Liver (tissue), 9 donors: ENCODE results near the gene ASPHD1. TPM values are rescaled to one million over a fixed set of nuclear protein-coding genes. Genes with fewer than 3 reads are reported as not detected.

Experiments
- DNase-seq: peaks from one replicate; pipeline ENCODE4 v3.0.0-alpha.2; 2017; ENCODE audit warnings: low spot score
- H3K27ac ChIP-seq, 2 donors: one replicate each; pipeline ENCODE4 v1.7.0; 2013; ENCODE audit warnings: inconsistent platforms in 2 of 2, low read length in 2 of 2, control low read depth in 1 of 2, low read depth in 1 of 2, mild to moderate bottlenecking in 1 of 2
- H3K27me3 ChIP-seq, 4 donors: one replicate each; pipeline versions ENCODE4 v1.6.1 to v1.7.0; 2013; ENCODE audit warnings: low read length in 3 of 4, inconsistent platforms in 1 of 4, mild to moderate bottlenecking in 1 of 4, moderate library complexity in 1 of 4; ENCODE audit not compliant: control insufficient read depth in 4 of 4, insufficient read depth in 4 of 4
- H3K36me3 ChIP-seq, 4 donors: one replicate each; pipeline versions ENCODE4 v1.6.1 to v1.7.0; 2013; ENCODE audit warnings: low read length in 3 of 4, mild to moderate bottlenecking in 3 of 4, low read depth in 1 of 4, moderate library complexity in 1 of 4; ENCODE audit not compliant: control insufficient read depth in 4 of 4, insufficient read depth in 3 of 4
- H3K4me1 ChIP-seq, 4 donors: one replicate each; pipeline versions ENCODE4 v1.6.1 to v1.7.0; 2013; ENCODE audit warnings: low read length in 3 of 4, mild to moderate bottlenecking in 3 of 4, moderate library complexity in 1 of 4; ENCODE audit not compliant: control insufficient read depth in 4 of 4, insufficient read depth in 4 of 4
- H3K4me3 ChIP-seq, 3 donors: one replicate each; pipeline versions ENCODE4 v1.6.1 to v1.7.0; 2013; ENCODE audit warnings: low read length in 3 of 3, control low read depth in 1 of 3, low read depth in 1 of 3, mild to moderate bottlenecking in 1 of 3
- H3K9ac ChIP-seq, 2 donors: one replicate each; pipeline ENCODE4 v1.7.0; 2013; ENCODE audit warnings: low read length in 2 of 2, mild to moderate bottlenecking in 2 of 2, moderate library complexity in 2 of 2, control low read depth in 1 of 2, low read depth in 1 of 2
- H3K9me3 ChIP-seq, 4 donors: one replicate each; pipeline versions ENCODE4 v1.6.1 to v1.7.0; 2013; ENCODE audit warnings: low read length in 3 of 4; ENCODE audit not compliant: control insufficient read depth in 4 of 4
- ATF3 ChIP-seq: IDR thresholded peaks from 2 replicates; pipeline ENCODE4 v1.6.1; 2016; ENCODE audit warnings: antibody characterized with exemption
- EGR1 ChIP-seq, 2 donors: IDR thresholded peaks; 2 replicates each; pipeline ENCODE4 v1.6.1; 2016 to 2018; ENCODE audit warnings: antibody characterized with exemption in 2 of 2, low read depth in 2 of 2
- FOXA1 ChIP-seq: IDR thresholded peaks from 2 replicates; pipeline ENCODE4 v1.6.1; 2016; ENCODE audit warnings: antibody characterized with exemption
- FOXA2 ChIP-seq: IDR thresholded peaks from 2 replicates; pipeline ENCODE4 v1.6.1; 2016; ENCODE audit warnings: antibody characterized with exemption
- GABPA ChIP-seq, 2 donors: IDR thresholded peaks in 1 of 2; conservative IDR thresholded peaks in 1 of 2; 2 replicates each; pipeline ENCODE4 v1.6.1; 2016; ENCODE audit warnings: antibody characterized with exemption in 2 of 2, mild to moderate bottlenecking in 1 of 2, moderate library complexity in 1 of 2
- HNF4A ChIP-seq, 2 donors: conservative IDR thresholded peaks; 2 replicates each; pipeline ENCODE4 v1.6.1; 2016; ENCODE audit warnings: antibody characterized with exemption in 2 of 2, mild to moderate bottlenecking in 2 of 2
- HNF4G ChIP-seq: IDR thresholded peaks from 2 replicates; pipeline ENCODE4 v1.6.1; 2016; ENCODE audit warnings: antibody characterized with exemption
- JUND ChIP-seq, 2 donors: IDR thresholded peaks; 2 replicates each; pipeline ENCODE4 v1.6.1; 2016; ENCODE audit warnings: antibody characterized with exemption in 2 of 2
- NR2F2 ChIP-seq: IDR thresholded peaks from 2 replicates; pipeline ENCODE4 v1.6.1; 2016; ENCODE audit warnings: antibody characterized with exemption
- RAD21 ChIP-seq, 2 donors: IDR thresholded peaks; 2 replicates each; pipeline ENCODE4 v1.6.1; 2016; ENCODE audit warnings: antibody characterized with exemption in 2 of 2, mild to moderate bottlenecking in 2 of 2
- RXRA ChIP-seq, 2 donors: IDR thresholded peaks; 2 replicates each; pipeline ENCODE4 v1.6.1; 2017 to 2018; ENCODE audit warnings: antibody characterized with exemption in 2 of 2, mild to moderate bottlenecking in 1 of 2
- SP1 ChIP-seq: IDR thresholded peaks from 2 replicates; pipeline ENCODE4 v1.6.1; 2018; ENCODE audit warnings: antibody characterized with exemption, mild to moderate bottlenecking
- TAF1 ChIP-seq: conservative IDR thresholded peaks from 2 replicates; pipeline ENCODE4 v1.6.1; 2016; ENCODE audit warnings: antibody characterized with exemption, mild to moderate bottlenecking
- YY1 ChIP-seq: IDR thresholded peaks from 2 replicates; pipeline ENCODE4 v1.6.1; 2016; ENCODE audit warnings: antibody characterized with exemption, mild to moderate bottlenecking
- ZBTB33 ChIP-seq: IDR thresholded peaks from 2 replicates; pipeline ENCODE4 v1.6.1; 2016; ENCODE audit warnings: antibody characterized with exemption
- WGBS: extraction: QIAGEN DNeasy Blood & Tissue Kit; methylation state at CpG from one replicate; pipeline ENCODE4 v1.1.7; 2013; 5-methylcytosine and 5-hydroxymethylcytosine counted together
- polyA plus RNA-seq, 2 donors: library from polyadenylated mRNA; stranded (reverse) in 1 of 2; unstranded in 1 of 2; fragments of 200-250 nt in 1 of 2; fragments of >200 nt in 1 of 2; fragmentation: Nextera tagmentation in 1 of 2; extraction: Ambion mirVana in 1 of 2; gene quantifications; one replicate each; pipeline versions ENCODE4 v1.2.1 to v1.2.3, GENCODE V29; 2013 to 2015
- total RNA-seq, 2 donors: library from RNA; depleted of rRNA; stranded (reverse); fragments of >200 nt; gene quantifications; one replicate each; pipeline ENCODE4 v1.2.3, GENCODE V29; 2014
- TF ChIP-seq, protein P1 (sequence below): fragments of 150-350 bp; IDR thresholded peaks from 2 replicates; pipeline ENCODE4 v1.5.1; 2017; ENCODE audit warnings: improper control_type of control experiment, low read depth, low read length; ENCODE audit not compliant: missing input control
- TF ChIP-seq, protein P2 (sequence below): IDR thresholded peaks from 2 replicates; pipeline ENCODE4 v1.6.1; 2016; ENCODE audit warnings: antibody characterized with exemption, mild to moderate bottlenecking
- TF ChIP-seq, protein P3 (sequence below): IDR thresholded peaks from 2 replicates; pipeline ENCODE4 v1.6.1; 2016; ENCODE audit warnings: antibody characterized with exemption
- donor health status: healthy.
- donor health status: healthy.
- donor health status: healthy.
- donor health status: healthy.
- donor health status: healthy.

The ASPHD1 gene
- total and polyA plus RNA-seq, 4 donors: 0.25 to 0.28 TPM; not detected in 2

GRCh38 chr16:29862884-29863668 lies 37.2 kb upstream of the ASPHD1 start, which contains the start of gene CDIPT:
CDIPT (minus strand) TSS chr16:29863226; CDS start chr16:29862857, 369 bp downstream.
- no peaks in the 10 kb centered on the region for H3K27me3 ChIP-seq
- peak; percentile 88 for DNase-seq

More at GRCh38 chr16:29862884-29863668, 37.2 kb upstream of the ASPHD1 start, which contains the start of gene CDIPT:
- peak within 1 kb of the TSS; percentile 88 to 95 for H3K27ac ChIP-seq
- peaks cover 7 to 36% (median 22%) of the 10 kb centered on the region in 4 donors for H3K4me1 ChIP-seq
- no peaks in the 10 kb centered on the region for H3K9me3 ChIP-seq
- peaks cover 0 to 19% (median 8%) of the 10 kb centered on the region in 4 donors for H3K36me3 ChIP-seq
- H3K9ac ChIP-seq: peak within 1 kb of the TSS; percentile 56 to 97
- peak; percentile 93 for TF ChIP-seq ZBTB33
- peak in 1 of 2 donors; percentile 85 for TF ChIP-seq JUND (IDR thresholded peaks at IDR 0.05)
- TF ChIP-seq, protein P1, sequence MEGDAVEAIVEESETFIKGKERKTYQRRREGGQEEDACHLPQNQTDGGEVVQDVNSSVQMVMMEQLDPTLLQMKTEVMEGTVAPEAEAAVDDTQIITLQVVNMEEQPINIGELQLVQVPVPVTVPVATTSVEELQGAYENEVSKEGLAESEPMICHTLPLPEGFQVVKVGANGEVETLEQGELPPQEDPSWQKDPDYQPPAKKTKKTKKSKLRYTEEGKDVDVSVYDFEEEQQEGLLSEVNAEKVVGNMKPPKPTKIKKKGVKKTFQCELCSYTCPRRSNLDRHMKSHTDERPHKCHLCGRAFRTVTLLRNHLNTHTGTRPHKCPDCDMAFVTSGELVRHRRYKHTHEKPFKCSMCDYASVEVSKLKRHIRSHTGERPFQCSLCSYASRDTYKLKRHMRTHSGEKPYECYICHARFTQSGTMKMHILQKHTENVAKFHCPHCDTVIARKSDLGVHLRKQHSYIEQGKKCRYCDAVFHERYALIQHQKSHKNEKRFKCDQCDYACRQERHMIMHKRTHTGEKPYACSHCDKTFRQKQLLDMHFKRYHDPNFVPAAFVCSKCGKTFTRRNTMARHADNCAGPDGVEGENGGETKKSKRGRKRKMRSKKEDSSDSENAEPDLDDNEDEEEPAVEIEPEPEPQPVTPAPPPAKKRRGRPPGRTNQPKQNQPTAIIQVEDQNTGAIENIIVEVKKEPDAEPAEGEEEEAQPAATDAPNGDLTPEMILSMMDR: peak; percentile 38
- TF ChIP-seq, protein P2, sequence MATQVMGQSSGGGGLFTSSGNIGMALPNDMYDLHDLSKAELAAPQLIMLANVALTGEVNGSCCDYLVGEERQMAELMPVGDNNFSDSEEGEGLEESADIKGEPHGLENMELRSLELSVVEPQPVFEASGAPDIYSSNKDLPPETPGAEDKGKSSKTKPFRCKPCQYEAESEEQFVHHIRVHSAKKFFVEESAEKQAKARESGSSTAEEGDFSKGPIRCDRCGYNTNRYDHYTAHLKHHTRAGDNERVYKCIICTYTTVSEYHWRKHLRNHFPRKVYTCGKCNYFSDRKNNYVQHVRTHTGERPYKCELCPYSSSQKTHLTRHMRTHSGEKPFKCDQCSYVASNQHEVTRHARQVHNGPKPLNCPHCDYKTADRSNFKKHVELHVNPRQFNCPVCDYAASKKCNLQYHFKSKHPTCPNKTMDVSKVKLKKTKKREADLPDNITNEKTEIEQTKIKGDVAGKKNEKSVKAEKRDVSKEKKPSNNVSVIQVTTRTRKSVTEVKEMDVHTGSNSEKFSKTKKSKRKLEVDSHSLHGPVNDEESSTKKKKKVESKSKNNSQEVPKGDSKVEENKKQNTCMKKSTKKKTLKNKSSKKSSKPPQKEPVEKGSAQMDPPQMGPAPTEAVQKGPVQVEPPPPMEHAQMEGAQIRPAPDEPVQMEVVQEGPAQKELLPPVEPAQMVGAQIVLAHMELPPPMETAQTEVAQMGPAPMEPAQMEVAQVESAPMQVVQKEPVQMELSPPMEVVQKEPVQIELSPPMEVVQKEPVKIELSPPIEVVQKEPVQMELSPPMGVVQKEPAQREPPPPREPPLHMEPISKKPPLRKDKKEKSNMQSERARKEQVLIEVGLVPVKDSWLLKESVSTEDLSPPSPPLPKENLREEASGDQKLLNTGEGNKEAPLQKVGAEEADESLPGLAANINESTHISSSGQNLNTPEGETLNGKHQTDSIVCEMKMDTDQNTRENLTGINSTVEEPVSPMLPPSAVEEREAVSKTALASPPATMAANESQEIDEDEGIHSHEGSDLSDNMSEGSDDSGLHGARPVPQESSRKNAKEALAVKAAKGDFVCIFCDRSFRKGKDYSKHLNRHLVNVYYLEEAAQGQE: peak; percentile 78
- TF ChIP-seq TAF1: peak; percentile 92
- peak; percentile 57 to 68 for TF ChIP-seq RAD21 (IDR thresholded peaks at IDR 0.05)
- TF ChIP-seq RXRA (IDR thresholded peaks at IDR 0.05): peak; percentile 68 to 85
- TF ChIP-seq ATF3: no peak
- peak in 1 of 2 donors; percentile 79 for TF ChIP-seq GABPA (IDR thresholded peaks at IDR 0.05 in 1 of 2, conservative IDR thresholded peaks at IDR 0.05 in 1 of 2)
- TF ChIP-seq HNF4G: no peak
- peak; percentile 11 for TF ChIP-seq FOXA1
- TF ChIP-seq SP1: peak; percentile 90
- peak; percentile 44 to 73 for TF ChIP-seq HNF4A (conservative IDR thresholded peaks at IDR 0.05)
- TF ChIP-seq, protein P3, sequence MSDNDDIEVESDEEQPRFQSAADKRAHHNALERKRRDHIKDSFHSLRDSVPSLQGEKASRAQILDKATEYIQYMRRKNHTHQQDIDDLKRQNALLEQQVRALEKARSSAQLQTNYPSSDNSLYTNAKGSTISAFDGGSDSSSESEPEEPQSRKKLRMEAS: peak; percentile 97
- peak; percentile 88 for TF ChIP-seq YY1
- TF ChIP-seq FOXA2: no peak
- peak; percentile 45 to 77 for TF ChIP-seq EGR1 (IDR thresholded peaks at IDR 0.05; ENCODE audit: low read depth in 2 of 2)
- TF ChIP-seq NR2F2: peak; percentile 69
- peak within 1 kb of the TSS; percentile 87 to 98 (median 93) for H3K4me3 ChIP-seq
- WGBS: under 1% methylated on average over 56 of the region's 57 CpGs
